ENCODE results near the gene CHKB.
"Not testable (repeated sequence)": the region's sequence is repeated elsewhere in the genome, so short reads cannot be mapped to it uniquely, and the experiment has no call there.

Gene CHKB, protein sequence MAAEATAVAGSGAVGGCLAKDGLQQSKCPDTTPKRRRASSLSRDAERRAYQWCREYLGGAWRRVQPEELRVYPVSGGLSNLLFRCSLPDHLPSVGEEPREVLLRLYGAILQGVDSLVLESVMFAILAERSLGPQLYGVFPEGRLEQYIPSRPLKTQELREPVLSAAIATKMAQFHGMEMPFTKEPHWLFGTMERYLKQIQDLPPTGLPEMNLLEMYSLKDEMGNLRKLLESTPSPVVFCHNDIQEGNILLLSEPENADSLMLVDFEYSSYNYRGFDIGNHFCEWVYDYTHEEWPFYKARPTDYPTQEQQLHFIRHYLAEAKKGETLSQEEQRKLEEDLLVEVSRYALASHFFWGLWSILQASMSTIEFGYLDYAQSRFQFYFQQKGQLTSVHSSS

DNA sequence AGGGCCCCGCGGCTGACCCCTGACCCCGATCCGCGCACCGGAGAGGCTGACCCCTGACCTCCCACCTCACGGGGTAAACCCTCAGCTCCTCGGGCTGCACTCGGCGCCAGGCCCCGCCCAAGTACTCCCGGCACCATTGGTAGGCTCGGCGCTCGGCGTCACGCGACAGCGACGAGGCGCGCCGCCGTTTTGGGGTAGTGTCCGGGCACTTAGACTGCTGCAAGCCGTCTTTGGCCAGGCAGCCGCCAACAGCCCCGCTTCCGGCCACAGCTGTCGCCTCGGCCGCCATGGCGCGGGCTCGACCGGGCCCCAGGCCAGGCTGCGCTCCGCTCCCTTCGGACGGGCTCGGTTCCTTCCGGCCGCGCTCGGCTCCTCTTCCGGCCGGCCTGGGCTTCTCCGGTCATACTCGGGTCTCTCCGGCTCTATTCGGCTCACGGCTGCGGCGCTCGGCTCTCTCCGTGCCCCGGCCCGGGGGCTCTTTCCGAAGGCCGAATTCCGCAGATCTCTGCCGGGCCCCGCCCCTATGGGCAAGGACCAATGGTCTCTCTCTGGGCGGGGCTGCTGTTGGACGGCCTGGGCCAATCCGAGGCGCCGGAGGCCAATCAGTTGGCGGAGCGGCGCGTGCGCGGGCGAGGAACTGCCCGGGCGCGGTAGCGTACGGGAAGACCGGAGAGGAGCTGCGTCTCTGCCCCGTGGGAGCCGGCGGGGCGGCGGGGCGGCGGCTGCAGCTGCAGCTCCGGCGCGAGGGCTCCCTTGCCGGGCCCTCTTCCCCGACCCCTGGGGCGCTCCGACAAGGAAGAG lies at the start of gene CHKB:
Gene CHKB (minus strand): TSS at position 357 of the 801 bp plus-strand sequence. CDS start 68 bp downstream, at position 289.
- DNase-seq (ENCODE audit: low read depth, low spot score): peak; percentile 91

DNA sequence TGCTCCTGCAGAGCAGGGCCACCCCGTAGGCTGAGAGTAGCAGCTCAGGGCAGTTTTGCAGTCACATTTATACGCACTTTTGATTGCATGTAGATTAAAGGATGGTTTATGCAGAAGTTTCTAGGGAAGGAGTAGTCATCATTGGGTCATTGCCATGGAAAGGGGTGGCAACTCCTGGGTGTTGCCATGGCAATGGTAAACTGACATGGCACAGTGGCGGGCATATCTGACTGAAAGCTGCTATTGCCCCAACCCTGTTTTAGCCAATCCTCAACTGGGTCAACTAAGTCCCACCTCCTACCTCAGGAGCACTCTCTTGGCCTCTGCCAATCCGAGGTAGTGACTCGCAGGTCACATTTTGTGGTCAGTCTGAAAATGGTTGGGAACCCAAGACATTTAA lies 47.7 kb upstream of the CHKB start:
- DNase-seq (ENCODE audit: low read depth, low spot score): no peak

DNA sequence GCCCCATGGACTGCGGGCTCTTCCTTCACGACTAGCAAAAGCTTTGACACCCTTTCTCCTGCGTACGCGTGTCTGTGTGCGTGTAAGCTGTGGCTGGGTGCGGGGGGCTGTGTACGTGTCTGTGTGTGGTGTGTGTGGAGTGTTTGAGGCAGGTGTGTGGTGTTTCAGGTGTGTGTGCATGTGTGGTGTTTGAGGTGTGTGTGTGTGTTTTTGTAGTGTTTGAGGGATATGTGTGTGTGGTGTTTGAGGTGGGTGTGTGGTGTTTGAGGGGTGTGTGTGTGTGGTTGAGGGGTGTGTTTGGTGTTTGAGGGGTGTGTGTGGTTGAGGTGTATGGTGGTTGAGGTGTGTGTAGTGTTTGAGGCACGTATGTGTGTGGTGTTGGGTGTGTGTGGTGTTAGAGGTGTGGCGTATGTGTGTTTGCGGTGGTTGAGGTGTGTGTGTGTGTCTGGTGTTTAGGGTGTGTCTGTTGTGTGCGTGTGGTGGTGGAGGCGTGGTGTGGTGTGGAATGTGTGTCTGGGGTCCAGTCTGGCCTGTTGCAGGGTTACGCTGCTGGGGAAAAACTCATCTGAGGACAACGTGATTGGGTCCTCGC lies 46.0 kb upstream of the CHKB start:
- DNase-seq (ENCODE audit: low read depth, low spot score): no peak

GRCh38 chr22:50627642-50628542 lies 45.2 kb upstream of the CHKB start, which contains the start of gene ARSA:
Gene ARSA (minus strand): TSS chr22:50628152. CDS start chr22:50627779, 373 bp downstream.
- DNase-seq (ENCODE audit: low read depth, low spot score): no peak

- DNase-seq (ENCODE audit: low read depth, low spot score): no peak
Measured at GRCh38 chr22:50626850-50627641, 44.4 kb upstream of the CHKB start.

GRCh38 chr22:50626314-50626849 lies 43.7 kb upstream of the CHKB start:
- DNase-seq (ENCODE audit: low read depth, low spot score): no peak

GRCh38 chr22:50625568-50626313 lies 43.1 kb upstream of the CHKB start:
- no peak for DNase-seq (ENCODE audit: low read depth, low spot score)

DNA sequence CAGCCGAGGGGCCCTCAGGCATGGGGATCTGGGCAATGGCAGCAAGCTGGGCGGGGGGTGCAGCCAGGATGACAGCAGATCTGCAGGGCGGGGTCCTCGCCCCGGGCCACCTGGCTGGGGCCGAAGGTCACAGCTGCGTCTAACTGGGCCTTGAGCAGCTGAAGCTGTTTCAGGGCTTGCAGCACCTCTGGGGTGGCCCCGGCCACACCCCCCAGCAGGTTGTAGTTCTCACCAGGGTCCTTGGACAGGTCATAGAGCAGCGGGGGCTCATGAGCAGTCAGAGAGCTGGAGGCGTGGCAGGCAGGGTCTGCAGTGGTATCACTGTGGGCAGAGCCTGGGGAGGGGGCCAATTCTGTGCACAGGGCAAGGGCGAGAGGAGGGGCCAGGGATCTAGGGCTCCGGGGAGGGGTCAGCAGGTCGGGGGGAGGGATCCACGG lies 42.5 kb upstream of the CHKB start:
- no peak for DNase-seq (ENCODE audit: low read depth, low spot score)

DNA sequence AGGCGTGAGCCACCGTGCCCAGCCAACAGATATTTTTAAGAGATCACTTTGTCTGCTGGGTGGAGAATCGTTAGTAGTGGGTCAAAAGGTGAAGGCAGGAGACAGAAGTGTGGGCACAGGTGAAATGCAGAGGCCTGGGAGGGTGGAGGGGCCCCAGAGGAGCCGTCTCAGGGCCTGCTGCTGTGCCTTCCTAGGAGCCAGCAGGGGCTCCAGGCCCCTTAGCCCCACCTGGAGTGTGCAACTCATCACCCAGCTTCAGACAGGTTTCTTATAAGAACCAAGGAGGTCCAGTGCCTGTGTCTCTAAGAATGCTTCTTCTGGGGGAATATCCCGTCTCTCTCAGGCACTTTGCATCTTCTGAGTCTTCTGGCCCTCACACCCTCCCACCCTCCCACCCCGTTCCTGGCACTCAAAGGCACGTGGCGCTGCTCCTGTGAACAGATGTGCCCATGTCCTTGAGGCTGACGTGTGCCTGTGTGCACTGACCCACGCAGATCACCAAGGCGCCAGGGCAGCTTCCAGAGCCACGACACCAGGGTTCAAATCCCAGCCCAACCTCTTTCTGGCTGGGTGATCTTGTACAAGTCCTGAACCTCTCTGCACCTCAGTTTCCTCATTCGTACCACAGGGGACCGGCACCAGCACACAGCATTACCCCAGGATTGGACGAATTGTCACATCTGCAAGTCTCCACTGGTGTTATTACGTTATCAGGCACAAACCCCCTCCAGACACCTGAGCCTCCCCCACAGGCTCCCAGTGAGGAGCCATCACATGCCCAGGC lies 41.9 kb upstream of the CHKB start:
- no peak for DNase-seq (ENCODE audit: low read depth, low spot score)

DNA sequence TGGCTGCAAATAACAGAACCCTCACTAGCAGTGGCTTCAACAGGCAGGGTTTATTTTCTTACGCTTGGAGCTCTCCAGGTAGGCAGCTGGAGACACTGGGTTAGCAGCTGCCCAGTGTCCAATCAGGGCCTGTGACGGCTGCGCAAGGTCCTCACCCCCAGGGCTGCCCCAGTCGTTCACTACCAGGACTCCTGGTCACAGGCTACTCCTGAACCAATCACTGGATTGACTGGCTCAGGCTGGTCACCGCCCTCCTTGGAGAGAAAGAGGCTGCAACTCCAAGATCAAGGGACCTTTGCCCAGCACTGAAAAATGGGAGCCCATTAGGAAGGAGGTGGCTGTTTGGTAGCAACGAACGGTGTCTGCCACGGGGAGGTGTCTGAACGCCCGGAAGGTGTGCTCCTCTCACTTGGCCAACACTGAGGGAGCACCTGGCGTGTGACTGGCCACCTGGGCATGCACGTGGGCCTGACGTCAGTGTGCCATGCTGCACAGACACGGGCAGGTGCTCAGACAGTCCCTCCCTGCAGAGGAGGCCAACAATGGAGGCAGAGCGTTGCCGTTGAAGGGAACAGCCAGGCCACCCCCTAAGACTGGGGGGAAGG lies 40.2 kb upstream of the CHKB start:
- no peak for DNase-seq (ENCODE audit: low read depth, low spot score)

DNA sequence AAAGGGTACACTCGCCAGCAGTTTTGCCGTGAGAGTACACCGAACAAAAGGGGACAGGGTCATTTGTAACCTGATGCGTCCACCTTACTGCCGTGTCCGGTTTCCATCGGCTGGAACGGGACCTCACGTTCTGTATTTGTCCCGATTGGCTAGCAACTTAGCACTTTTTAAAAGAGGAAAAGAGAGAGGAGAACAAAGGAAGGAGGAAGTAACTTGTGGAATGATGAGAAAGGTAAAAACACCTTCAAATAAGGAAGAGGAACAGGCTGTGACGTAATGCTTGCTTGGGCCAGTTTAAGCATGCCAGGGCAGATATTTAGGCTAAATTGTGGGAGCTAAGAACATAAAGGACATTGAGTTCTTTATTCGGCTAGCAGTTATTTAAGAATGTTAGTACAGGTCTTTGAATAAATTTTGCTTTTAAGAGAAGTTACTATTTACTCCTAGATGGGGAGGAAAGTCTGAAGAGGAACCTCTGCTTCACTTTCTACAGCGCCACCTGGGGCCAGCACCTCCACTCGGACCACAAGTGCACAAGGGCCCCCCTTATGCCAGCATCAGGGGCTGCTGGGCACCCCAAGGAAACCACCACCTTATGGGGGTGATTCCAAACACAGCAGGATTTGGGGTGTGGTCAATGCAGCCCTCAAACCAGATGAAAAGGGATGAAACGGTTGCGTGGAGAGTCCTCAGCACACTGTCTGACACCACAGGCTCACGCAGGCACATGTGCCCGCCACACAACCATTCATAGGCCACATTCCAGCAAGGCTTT lies 39.5 kb upstream of the CHKB start:
- no peak for DNase-seq (ENCODE audit: low read depth, low spot score)

DNA sequence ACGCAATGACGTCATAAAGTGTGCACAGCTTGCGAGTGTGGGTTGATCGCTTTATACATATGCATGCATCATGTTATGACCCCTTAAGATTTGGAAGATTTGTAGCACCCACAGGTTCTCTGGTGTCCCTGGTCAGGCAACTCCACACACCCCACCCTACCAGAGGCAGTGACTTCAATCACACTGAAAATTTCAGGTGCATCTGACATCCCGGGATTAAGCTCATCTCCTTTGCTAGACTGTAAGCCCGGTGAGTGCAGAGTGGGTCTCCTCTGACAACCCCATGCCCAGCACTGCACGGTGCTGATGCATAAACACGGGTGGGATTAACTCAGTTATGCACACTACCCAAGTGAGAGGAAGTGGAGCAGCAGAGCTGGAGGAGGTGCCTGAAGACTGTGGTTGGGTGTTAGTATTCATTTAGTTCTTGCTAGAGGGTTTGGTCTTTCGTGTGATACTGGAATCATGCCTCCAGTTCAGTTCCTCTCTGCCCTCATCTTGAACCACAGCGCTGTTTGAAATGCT lies 38.8 kb upstream of the CHKB start:
- no peak for DNase-seq (ENCODE audit: low read depth, low spot score)

DNA sequence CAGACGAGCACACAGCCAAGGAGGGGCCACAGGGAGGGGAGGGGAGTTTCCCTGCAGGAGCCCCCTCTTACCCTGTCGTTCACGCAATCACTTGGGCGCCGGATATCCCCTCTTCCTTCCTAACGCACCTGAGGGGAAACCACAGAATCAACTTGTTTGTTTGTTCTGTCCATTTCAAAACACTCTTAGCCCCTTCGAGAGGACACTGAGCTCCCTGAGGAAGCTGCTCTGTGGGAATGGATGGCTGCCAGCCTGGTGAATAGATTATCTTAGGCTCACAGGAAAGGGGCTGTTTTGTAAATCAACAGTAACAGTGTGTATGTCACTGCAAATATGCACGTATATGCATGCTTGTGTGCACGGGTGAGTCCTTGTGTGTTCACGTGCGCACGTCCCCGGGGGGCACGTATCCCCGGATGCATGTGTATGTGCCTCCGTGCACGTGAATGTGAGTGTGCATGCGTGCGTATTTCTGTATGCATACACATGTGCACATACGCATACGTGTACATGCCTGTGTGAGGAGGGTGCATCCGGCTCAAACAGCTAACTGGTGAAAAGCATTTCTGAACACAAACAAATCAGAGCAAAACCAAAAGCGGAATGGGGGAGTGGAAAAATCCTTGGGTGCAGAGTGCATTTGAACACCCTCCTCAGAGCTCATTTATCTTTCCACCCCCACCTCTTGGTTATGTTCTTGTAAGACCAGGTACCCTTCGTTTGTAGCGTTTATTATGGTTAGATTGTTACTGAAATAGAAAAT lies 38.1 kb upstream of the CHKB start:
- DNase-seq (ENCODE audit: low read depth, low spot score): no peak

GRCh38 chr22:50614296-50614695 lies 31.6 kb upstream of the CHKB start:
- DNase-seq (ENCODE audit: low read depth, low spot score): not testable (repeated sequence)

- DNase-seq (ENCODE audit: low read depth, low spot score): no peak
Measured at GRCh38 chr22:50613291-50613981, 30.8 kb upstream of the CHKB start.
